ENCODE measurements around the gene NUBPL. TPM values are rescaled to one million over a fixed set of nuclear protein-coding genes. Genes with fewer than 3 reads are reported as not detected.
A peak's percentile ranks its signal among the peaks of the same experiment; 100 is the strongest.

Gene NUBPL, protein sequence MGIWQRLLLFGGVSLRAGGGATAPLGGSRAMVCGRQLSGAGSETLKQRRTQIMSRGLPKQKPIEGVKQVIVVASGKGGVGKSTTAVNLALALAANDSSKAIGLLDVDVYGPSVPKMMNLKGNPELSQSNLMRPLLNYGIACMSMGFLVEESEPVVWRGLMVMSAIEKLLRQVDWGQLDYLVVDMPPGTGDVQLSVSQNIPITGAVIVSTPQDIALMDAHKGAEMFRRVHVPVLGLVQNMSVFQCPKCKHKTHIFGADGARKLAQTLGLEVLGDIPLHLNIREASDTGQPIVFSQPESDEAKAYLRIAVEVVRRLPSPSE
- total RNA-seq (27.4 and 30.8 TPM in 2 replicates), polyA plus RNA-seq (22.9 and 25.9 TPM in 2 replicates)

DNA sequence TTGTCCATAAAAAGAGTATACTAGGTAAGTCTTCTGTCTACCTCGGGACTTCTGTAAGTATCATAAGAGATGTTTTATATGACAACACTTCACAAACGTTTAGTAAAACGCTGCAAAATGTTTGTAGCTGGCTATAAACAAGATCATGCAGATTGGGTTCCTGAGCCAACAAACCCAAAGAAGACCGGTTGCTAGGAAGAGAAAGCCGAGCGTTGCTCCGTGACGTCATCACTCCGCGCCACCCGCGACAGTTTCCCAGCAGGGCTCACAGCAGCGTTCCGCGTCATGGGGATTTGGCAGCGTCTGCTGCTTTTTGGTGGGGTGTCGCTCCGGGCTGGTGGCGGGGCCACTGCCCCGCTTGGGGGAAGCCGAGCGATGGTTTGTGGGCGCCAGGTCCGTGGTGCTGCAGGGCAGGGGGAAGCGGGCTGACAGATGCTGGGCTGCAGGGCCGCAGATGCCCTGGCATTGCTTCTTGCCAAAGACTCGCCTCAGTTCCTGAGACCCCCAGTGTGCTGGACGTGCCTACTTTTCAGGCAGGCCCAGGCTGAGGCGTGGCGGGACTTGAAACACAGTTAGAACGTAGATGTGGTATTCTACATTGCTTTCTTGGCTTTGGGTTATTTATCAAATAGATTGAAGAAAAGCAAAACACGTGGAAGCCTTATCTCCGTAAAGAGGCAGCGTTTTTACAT lies at the start of gene NUBPL:
Gene NUBPL, plus strand, starts transcription at position 250 of the 692 bp plus-strand sequence. Its CDS starts 36 bp downstream, at position 286.
- TF ChIP-seq, protein P1, sequence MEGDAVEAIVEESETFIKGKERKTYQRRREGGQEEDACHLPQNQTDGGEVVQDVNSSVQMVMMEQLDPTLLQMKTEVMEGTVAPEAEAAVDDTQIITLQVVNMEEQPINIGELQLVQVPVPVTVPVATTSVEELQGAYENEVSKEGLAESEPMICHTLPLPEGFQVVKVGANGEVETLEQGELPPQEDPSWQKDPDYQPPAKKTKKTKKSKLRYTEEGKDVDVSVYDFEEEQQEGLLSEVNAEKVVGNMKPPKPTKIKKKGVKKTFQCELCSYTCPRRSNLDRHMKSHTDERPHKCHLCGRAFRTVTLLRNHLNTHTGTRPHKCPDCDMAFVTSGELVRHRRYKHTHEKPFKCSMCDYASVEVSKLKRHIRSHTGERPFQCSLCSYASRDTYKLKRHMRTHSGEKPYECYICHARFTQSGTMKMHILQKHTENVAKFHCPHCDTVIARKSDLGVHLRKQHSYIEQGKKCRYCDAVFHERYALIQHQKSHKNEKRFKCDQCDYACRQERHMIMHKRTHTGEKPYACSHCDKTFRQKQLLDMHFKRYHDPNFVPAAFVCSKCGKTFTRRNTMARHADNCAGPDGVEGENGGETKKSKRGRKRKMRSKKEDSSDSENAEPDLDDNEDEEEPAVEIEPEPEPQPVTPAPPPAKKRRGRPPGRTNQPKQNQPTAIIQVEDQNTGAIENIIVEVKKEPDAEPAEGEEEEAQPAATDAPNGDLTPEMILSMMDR (IDR thresholded peaks at IDR 0.05; ENCODE audit: low read depth, low read length): no peak

DNA sequence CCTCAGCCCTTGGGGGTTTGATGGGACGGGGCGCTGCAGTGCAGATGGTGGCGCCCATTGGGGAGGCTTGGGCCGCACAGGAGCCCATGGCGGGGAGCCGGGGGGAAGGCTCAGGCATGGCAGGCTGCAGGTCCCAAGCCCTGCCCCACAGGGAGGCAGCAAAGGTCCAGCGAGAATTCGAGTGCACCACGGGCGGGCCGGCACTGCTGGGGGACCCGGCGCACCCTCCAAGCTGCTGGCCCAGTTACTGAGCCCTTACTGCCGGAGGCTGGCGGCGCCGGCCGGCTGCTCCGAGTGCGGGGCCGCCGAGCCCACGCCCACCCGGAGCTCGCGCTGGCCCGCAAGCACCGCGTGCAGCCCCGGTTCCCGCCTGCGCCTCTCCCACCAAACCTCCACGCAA lies 34.1 kb upstream of the NUBPL start:
- TF ChIP-seq, protein P1 (IDR thresholded peaks at IDR 0.05; ENCODE audit: low read depth, low read length): no peak
- Histone ChIP-seq H3K9me3 (ENCODE audit: low read depth) (no peaks in the 10 kb centered on the region), H3K36me3 (no peaks in the 10 kb centered on the region), H3K27ac (no peak overlapping the region), H3K4me1 (ENCODE audit: low read depth) (no peaks in the 10 kb centered on the region), H3K4me3 (no peak overlapping the region), H3K27me3 (no peaks in the 10 kb centered on the region)
- DNase-seq (ENCODE audit: low read depth in 1 of 2, low spot score in 1 of 2): no peak

More for the DNA sequence above, at the start of gene NUBPL:
- Histone ChIP-seq H3K4me1 (ENCODE audit: low read depth) (peaks cover 7% of the 10 kb centered on the region), H3K27ac (peak within 1 kb of the TSS; percentile 93), H3K27me3 (no peaks in the 10 kb centered on the region), H3K9me3 (ENCODE audit: low read depth) (no peaks in the 10 kb centered on the region), H3K36me3 (peaks cover 5% of the 10 kb centered on the region), H3K4me3 (peak within 1 kb of the TSS; percentile 93)
- DNase-seq (ENCODE audit: low read depth in 1 of 2, low spot score in 1 of 2): peak; percentile 95 to 97

DNA sequence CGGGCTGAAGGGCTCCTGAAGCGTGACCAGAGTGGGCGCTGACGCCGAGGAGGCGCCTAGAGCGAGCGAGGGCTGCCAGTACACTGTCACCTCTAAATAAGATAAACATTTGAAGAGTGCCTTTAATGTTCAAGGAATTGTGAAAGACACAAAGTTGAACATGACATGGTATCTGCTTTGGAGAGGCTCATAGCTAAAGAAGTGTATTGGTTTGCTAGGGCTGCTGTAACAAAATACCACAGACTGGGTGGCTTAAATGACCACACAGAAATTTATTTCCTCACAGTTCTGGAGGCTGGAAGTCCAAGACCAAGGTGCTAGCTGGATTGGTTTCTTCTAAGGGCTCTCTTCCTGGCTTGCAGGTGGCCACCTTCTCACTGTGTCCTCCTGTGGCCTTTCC lies 33.7 kb upstream of the NUBPL start:
- Histone ChIP-seq H3K4me1 (ENCODE audit: low read depth) (no peaks in the 10 kb centered on the region), H3K36me3 (no peaks in the 10 kb centered on the region), H3K4me3 (no peak overlapping the region), H3K9me3 (ENCODE audit: low read depth) (no peaks in the 10 kb centered on the region), H3K27me3 (no peaks in the 10 kb centered on the region), H3K27ac (no peak overlapping the region)
- DNase-seq (ENCODE audit: low read depth in 1 of 2, low spot score in 1 of 2): no peak
- TF ChIP-seq, protein P1 (IDR thresholded peaks at IDR 0.05; ENCODE audit: low read depth, low read length): no peak

DNA sequence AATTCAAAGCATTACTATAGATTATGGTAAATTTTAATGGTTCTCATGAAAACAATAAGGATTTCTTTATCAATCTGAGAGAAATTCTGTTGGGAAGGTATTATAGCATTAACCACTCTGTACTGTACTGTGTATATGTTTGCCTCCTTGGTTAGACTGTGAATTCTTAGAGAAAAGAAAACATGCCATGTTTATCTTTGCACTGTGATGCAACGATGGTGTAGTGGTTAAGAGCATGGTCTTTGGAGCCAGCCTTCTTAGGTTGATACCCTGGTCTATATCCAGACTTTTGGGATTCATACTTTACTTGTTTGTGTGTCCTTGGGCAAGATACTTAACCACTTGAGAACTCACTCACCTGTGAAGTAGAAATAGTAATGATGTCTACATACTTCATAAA lies 32.2 kb upstream of the NUBPL start:
- Histone ChIP-seq H3K9me3 (ENCODE audit: low read depth) (no peaks in the 10 kb centered on the region), H3K4me3 (no peak overlapping the region), H3K27me3 (no peaks in the 10 kb centered on the region), H3K36me3 (no peaks in the 10 kb centered on the region), H3K4me1 (ENCODE audit: low read depth) (no peaks in the 10 kb centered on the region), H3K27ac (no peak overlapping the region)
- TF ChIP-seq, protein P1 (IDR thresholded peaks at IDR 0.05; ENCODE audit: low read depth, low read length): no peak
- DNase-seq (ENCODE audit: low read depth in 1 of 2, low spot score in 1 of 2): peak in 1 of 2 donors; percentile 21

DNA sequence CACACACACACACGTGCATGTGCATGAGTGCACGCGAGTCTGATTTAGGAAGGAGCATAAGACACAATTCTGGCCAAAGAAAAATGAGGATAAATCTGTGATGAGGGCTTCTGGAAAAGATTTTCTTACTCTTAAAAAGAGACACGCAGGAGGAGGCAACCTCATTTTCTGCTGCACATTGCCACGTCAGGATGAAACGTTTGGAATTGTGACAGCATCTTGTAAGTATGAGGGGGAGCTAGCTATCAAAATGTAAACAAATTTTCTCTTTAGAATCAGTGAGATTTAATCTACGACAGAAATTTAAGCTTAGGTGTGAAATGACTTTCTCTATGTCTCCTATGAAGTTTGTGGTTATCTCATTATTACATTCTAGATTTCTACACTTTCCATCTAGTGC lies 31.1 kb upstream of the NUBPL start:
- Histone ChIP-seq H3K36me3 (no peaks in the 10 kb centered on the region), H3K27ac (no peak overlapping the region), H3K4me1 (ENCODE audit: low read depth) (no peaks in the 10 kb centered on the region), H3K27me3 (no peaks in the 10 kb centered on the region), H3K9me3 (ENCODE audit: low read depth) (no peaks in the 10 kb centered on the region), H3K4me3 (no peak overlapping the region)
- peak in 1 of 2 donors; percentile 15 for DNase-seq (ENCODE audit: low read depth in 1 of 2, low spot score in 1 of 2)
- TF ChIP-seq, protein P1 (IDR thresholded peaks at IDR 0.05; ENCODE audit: low read depth, low read length): no peak
